Right lobe of liver (tissue), 6 donors: Measurements from ENCODE around the gene AMBRA1. TPM values are rescaled to one million over a fixed set of nuclear protein-coding genes. Genes with fewer than 3 reads are reported as not detected.

Experiments used
- ATAC-seq, 4 donors: fragments of 200-7000 bp; cut with Tn5 transposase; one replicate each; pipeline ENCODE4 v1.9.1; 2020; ENCODE audit warnings: mild to moderate bottlenecking in 4 of 4, moderate library complexity in 4 of 4
- DNase-seq, 3 donors: peaks; one replicate each; pipeline ENCODE4 v3.0.0-alpha.2; 2020
- H3K27ac ChIP-seq, 3 donors: fragments of 200-600 bp; one replicate each; pipeline ENCODE4 v1.8.0; 2022
- H3K27me3 ChIP-seq, 2 donors: fragments of 200-600 bp; one replicate each; pipeline ENCODE4 v1.8.0; 2022
- H3K36me3 ChIP-seq, 4 donors: fragments of 200-600 bp; sonication (generic) in 1 of 4; one replicate each; pipeline versions ENCODE4 v1.5.1 to v1.8.0; 2017 to 2022; ENCODE audit warnings: control low read depth in 1 of 4
- H3K4me1 ChIP-seq, 4 donors: fragments of 200-600 bp; sonication (generic) in 1 of 4; one replicate each; pipeline versions ENCODE4 v1.5.1 to v1.8.0; 2017 to 2022; ENCODE audit warnings: control low read depth in 1 of 4
- H3K4me3 ChIP-seq, 3 donors: fragments of 200-600 bp; one replicate each; pipeline ENCODE4 v1.8.0; 2022
- H3K9me3 ChIP-seq, 4 donors: fragments of 200-600 bp; sonication (generic) in 1 of 4; one replicate each; pipeline versions ENCODE4 v1.5.1 to v1.8.0; 2017 to 2022; ENCODE audit warnings: control low read depth in 1 of 4
- POLR2A ChIP-seq: fragments of 450-650 bp; IDR thresholded peaks from one replicate; pipeline ENCODE4 v1.6.1; 2017; ENCODE audit warnings: antibody characterized with exemption, mild to moderate bottlenecking
- WGBS: methylation state at CpG from one replicate; pipeline ENCODE4 v1.1.6; 2018; ENCODE audit warnings: low coverage, low lambda C conversion rate; ENCODE audit not compliant: insufficient coverage; ENCODE audit errors: missing lambda C conversion rate; 5-methylcytosine and 5-hydroxymethylcytosine counted together
- intact Hi-C, 2 donors: fragments of 100-400 bp; cut with DNase I; formaldehyde crosslinking; loops; one replicate each; pipeline versions ENCODE4 v1.11.2 to v1.14.1; 2022
- total RNA-seq, 6 experiments: library from RNA; depleted of rRNA in 2 of 6; stranded (reverse); fragments of >200 nt in 2 of 6; fragmentation: NEBNext Ultra II Directional in 3 of 6; extraction: Animal tissue kit (Norgen Biotek cat#: 25700) in 3 of 6; gene quantifications; one replicate each; pipeline versions ENCODE4 v1.1.0 to v1.2.4, GENCODE V29; 2016 to 2023
- TF ChIP-seq, protein P1 (sequence below), 4 donors: fragments of 200-600 bp in 3 of 4; fragments of 450-650 bp in 1 of 4; IDR thresholded peaks; one replicate each; pipeline versions ENCODE4 v1.5.1 to v1.8.0; 2016 to 2022; ENCODE audit warnings: antibody characterized with exemption in 4 of 4, mild to moderate bottlenecking in 2 of 4
- donor health status: DM: no; HTN: yes; CAD: no.
- donor health status: DM: no; HTN: no; CAD: no.
- donor health status: DM: no; HTN: no; CAD: no.
- donor health status: DM: no; HTN: yes; CAD: no.
- donor health status: DM: no; HTN: yes; CAD: no.

Gene AMBRA1
- total RNA-seq, 6 experiments from 2014 or later: 11.0 to 15.7 (median 13.6) TPM

DNA sequence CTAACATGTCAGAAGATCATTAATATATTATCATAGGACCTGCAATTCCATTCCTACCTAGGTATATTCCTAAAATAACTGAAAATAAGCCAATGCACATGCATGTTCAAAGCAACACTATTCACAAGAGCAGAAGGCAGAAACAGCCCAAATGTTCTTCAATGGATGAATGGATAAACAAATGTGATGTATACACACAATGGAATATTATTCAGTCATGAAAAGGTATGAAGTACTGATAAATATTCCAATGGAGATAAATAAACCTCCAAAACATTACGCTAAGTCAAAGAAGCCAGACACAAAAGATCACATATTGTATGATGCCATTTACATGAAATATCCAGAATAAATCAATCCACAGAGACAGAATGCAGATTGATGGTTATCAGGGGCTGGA lies 16.8 kb downstream of the AMBRA1 start:
- TF ChIP-seq POLR2A: no peak
- TF ChIP-seq, protein P1, sequence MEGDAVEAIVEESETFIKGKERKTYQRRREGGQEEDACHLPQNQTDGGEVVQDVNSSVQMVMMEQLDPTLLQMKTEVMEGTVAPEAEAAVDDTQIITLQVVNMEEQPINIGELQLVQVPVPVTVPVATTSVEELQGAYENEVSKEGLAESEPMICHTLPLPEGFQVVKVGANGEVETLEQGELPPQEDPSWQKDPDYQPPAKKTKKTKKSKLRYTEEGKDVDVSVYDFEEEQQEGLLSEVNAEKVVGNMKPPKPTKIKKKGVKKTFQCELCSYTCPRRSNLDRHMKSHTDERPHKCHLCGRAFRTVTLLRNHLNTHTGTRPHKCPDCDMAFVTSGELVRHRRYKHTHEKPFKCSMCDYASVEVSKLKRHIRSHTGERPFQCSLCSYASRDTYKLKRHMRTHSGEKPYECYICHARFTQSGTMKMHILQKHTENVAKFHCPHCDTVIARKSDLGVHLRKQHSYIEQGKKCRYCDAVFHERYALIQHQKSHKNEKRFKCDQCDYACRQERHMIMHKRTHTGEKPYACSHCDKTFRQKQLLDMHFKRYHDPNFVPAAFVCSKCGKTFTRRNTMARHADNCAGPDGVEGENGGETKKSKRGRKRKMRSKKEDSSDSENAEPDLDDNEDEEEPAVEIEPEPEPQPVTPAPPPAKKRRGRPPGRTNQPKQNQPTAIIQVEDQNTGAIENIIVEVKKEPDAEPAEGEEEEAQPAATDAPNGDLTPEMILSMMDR (IDR thresholded peaks at IDR 0.05): no peak
- Histone ChIP-seq H3K27me3 (no peaks in the 10 kb centered on the region), H3K27ac (no peak overlapping the region), H3K4me3 (no peak overlapping the region), H3K4me1 (peaks cover 0 to 5% (median 0%) of the 10 kb centered on the region in 4 donors), H3K36me3 (no peaks in the 10 kb centered on the region), H3K9me3 (no peaks in the 10 kb centered on the region)
- DNase-seq (no peak), ATAC-seq (no peak)
- intact Hi-C loops: no loop called here
- 94% methylated on average over 1 of the region's 1 CpG for WGBS

DNA sequence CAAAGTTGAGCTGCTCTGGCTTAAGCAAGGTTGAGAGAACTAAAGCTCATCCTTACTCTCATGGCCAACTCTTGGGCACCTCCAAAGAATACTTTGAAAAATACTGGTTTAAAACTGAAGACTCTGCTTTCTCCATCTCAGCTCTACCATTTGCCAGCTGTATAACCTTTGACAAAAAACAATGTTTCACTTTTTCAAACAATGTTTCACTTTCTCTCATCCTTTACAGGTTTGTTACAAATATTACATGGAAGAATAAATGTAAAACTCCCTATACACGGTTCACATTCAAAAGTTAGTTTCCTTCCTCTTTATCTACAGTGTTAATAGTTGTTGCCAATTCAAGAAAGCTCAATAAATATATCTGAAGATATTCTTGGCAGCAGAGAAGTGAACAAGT lies 19.2 kb downstream of the AMBRA1 start:
- 26% methylated on average over 1 of the region's 1 CpG for WGBS
- no peak for TF ChIP-seq POLR2A
- TF ChIP-seq, protein P1 (IDR thresholded peaks at IDR 0.05): no peak

DNA sequence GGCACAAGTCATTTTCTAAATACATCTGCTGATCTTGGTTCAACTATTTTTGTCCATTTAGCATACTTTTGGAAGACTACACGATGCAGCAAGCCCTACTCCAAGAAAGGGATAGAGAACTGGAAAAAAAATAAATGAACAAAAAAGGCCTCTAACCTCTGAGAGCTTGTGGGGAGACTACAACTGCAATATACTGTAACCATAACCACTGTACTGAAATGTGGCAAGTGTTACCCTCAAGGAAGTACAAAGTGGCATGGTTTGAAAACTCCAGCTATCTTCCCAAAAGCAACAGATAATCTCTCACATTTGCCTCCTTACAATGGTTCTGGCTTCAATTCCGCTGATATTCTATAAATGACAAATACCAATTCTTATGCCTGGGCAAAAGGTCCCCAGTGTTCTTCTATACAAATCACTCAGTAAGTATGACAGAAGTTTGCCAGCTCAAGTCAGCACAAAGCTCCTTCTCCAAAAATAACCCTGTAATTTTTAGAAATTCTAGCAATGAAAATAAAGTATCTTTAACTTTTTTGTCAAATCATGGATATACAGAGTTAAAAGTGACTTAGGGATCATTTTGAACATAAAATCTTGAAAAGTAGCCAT lies 22.9 kb downstream of the AMBRA1 start:
- no peak for ATAC-seq
- Histone ChIP-seq H3K36me3 (no peaks in the 10 kb centered on the region), H3K27me3 (no peaks in the 10 kb centered on the region), H3K27ac (no peak overlapping the region), H3K4me3 (no peak overlapping the region), H3K4me1 (peaks cover 0 to 5% (median 0%) of the 10 kb centered on the region in 4 donors), H3K9me3 (no peaks in the 10 kb centered on the region)
- intact Hi-C loops: no loop called here
- TF ChIP-seq, protein P1 (IDR thresholded peaks at IDR 0.05): no peak
- TF ChIP-seq POLR2A: no peak
- DNase-seq: no peak
- 66% methylated on average over 2 of the region's 2 CpGs for WGBS

More for the DNA sequence above, 19.2 kb downstream of the AMBRA1 start:
- DNase-seq (no peak), ATAC-seq (no peak)
- Histone ChIP-seq H3K27ac (no peak overlapping the region), H3K9me3 (no peaks in the 10 kb centered on the region), H3K4me3 (no peak overlapping the region), H3K27me3 (no peaks in the 10 kb centered on the region), H3K4me1 (peaks cover 0 to 5% (median 0%) of the 10 kb centered on the region in 4 donors), H3K36me3 (no peaks in the 10 kb centered on the region)
- intact Hi-C loops: no loop called here

DNA sequence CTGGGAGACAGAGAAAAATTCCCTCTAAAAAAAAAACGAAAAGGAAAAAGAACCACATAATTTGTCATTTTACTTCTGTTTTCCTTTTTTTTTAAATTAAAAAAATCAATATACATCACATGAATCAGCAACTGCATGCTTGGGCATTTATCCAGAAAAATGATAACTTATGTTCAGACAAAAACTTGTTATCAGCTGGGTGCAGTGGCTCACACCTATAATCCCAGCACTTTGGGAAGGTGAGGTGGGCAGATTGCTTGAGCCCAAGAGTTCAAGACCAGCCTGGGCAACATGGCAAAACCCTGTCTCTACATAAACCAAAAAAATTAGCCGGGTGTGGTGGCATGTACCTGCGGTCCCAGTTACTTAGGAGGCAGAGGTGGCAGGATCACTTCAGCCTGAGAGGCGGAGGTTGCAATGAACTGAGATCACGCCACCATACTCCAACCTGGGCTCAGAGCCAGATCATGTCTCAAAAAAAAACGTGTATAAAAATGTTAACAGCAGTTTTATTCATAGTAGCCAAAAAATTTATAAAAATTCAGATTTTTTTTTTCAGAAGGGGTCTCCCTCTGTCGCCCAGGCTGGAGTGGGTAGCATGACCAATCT lies 28.5 kb downstream of the AMBRA1 start:
- ATAC-seq: no peak
- TF ChIP-seq, protein P1 (IDR thresholded peaks at IDR 0.05): no peak
- no peak for TF ChIP-seq POLR2A
- Histone ChIP-seq H3K4me1 (peaks cover 0 to 8% (median 4%) of the 10 kb centered on the region in 4 donors), H3K27ac (no peak overlapping the region), H3K4me3 (no peak overlapping the region), H3K9me3 (no peaks in the 10 kb centered on the region), H3K27me3 (no peaks in the 10 kb centered on the region), H3K36me3 (no peaks in the 10 kb centered on the region)
- no peak for DNase-seq
- WGBS: 86% methylated on average over 7 of the region's 7 CpGs
- intact Hi-C loops: no loop called here
